Memory B cell (primary cell): ENCODE data around the gene C12orf42.

ENCODE experiments used
- ATAC-seq: fragments of 150-1000 bp; cut with Tn5 transposase; 2 replicates; pipeline ENCODE4 v1.10.0; 2021; ENCODE audit warnings: low read depth, mild to moderate bottlenecking, moderate library complexity
- DNase-seq, 2 donors: peaks; one replicate each; pipeline ENCODE4 v3.0.0; 2022; ENCODE audit warnings: low spot score in 2 of 2
- H3K27ac Mint-ChIP-seq: one replicate; pipeline ENCODE4 v1.8.0; 2022; ENCODE audit warnings: mild to moderate bottlenecking, moderate library complexity, mixed read lengths
- H3K27me3 Mint-ChIP-seq: one replicate; pipeline ENCODE4 v1.8.0; 2022; ENCODE audit warnings: mixed read lengths
- H3K36me3 Mint-ChIP-seq: one replicate; pipeline ENCODE4 v1.8.0; 2022; ENCODE audit warnings: mild to moderate bottlenecking, mixed read lengths
- H3K4me1 Mint-ChIP-seq: one replicate; pipeline ENCODE4 v1.8.0; 2022; ENCODE audit warnings: mixed read lengths
- H3K4me3 Mint-ChIP-seq: one replicate; pipeline ENCODE4 v1.8.0; 2022; ENCODE audit warnings: mild to moderate bottlenecking, moderate library complexity, mixed read lengths
- H3K9me3 Mint-ChIP-seq: one replicate; pipeline ENCODE4 v1.8.0; 2022; ENCODE audit warnings: mixed read lengths

The C12orf42 gene

GRCh38 chr12:103513875-103514274 lies 18.1 kb upstream of the C12orf42 start:
- Mint-ChIP-seq H3K27ac (peak overlapping the region; percentile 45), H3K9me3 (peaks cover 15% of the 10 kb centered on the region), H3K27me3 (no peaks in the 10 kb centered on the region), H3K36me3 (peaks cover 5% of the 10 kb centered on the region), H3K4me1 (peaks cover 6% of the 10 kb centered on the region), H3K4me3 (no peak overlapping the region)
- no peak for DNase-seq
- no peak for ATAC-seq

DNA sequence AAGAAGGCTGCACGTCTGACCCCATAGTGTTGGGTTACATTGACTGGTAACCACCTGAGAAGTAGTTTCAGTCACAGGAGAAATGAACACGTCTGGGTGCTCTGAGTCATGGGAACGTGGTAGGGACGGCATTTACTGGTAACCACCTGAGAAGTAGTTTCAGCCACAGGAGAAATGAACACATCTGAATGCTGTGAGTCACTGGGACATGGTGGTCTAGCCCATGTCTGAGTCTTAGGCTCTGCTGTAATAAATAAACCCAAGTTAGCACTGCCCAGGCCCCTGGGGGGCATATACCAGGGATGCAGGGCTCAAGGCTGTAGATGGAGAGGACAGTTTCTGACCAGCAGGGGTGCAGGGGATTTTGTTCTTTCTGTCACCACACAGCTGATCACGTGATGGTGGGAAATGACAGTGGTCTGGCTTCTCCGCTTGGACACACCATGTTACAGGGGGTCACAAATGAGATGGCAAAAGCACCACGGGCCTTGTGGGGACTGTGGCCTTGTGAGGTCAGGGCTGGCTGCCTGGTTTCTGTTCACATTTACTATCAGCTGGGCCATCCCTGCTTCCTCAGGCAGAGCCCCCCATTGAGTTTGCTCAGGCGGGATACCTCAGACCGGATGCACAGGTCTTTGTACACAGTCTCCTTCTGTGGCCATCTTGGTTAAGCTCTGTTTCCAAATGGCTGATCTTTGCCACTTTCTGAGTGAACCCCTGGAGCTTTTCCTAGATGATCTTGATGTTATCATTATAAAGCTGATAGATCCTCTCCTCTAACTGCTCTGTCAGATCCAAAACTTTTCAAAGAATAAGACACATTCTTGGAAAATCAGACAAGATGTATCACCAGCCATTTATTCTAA lies 9.8 kb upstream of the C12orf42 start:
- peak; percentile 55 for ATAC-seq
- H3K27ac Mint-ChIP-seq, result peak overlapping the region; percentile 24
- no peak overlapping the region for H3K4me3 Mint-ChIP-seq

GRCh38 chr12:103504606-103505005 lies 8.8 kb upstream of the C12orf42 start:
- Mint-ChIP-seq H3K4me3 (no peak overlapping the region), H3K4me1 (peaks cover 15% of the 10 kb centered on the region), H3K27me3 (no peaks in the 10 kb centered on the region), H3K27ac (no peak overlapping the region), H3K9me3 (no peaks in the 10 kb centered on the region), H3K36me3 (no peaks in the 10 kb centered on the region)
- no peak for ATAC-seq
- no peak for DNase-seq

More for the DNA sequence above, 9.8 kb upstream of the C12orf42 start:
- H3K36me3 Mint-ChIP-seq, result no peaks in the 10 kb centered on the region
- no peaks in the 10 kb centered on the region for H3K27me3 Mint-ChIP-seq
- H3K4me1 Mint-ChIP-seq, result peaks cover 13% of the 10 kb centered on the region
- no peak for DNase-seq
- H3K9me3 Mint-ChIP-seq, result no peaks in the 10 kb centered on the region

DNA sequence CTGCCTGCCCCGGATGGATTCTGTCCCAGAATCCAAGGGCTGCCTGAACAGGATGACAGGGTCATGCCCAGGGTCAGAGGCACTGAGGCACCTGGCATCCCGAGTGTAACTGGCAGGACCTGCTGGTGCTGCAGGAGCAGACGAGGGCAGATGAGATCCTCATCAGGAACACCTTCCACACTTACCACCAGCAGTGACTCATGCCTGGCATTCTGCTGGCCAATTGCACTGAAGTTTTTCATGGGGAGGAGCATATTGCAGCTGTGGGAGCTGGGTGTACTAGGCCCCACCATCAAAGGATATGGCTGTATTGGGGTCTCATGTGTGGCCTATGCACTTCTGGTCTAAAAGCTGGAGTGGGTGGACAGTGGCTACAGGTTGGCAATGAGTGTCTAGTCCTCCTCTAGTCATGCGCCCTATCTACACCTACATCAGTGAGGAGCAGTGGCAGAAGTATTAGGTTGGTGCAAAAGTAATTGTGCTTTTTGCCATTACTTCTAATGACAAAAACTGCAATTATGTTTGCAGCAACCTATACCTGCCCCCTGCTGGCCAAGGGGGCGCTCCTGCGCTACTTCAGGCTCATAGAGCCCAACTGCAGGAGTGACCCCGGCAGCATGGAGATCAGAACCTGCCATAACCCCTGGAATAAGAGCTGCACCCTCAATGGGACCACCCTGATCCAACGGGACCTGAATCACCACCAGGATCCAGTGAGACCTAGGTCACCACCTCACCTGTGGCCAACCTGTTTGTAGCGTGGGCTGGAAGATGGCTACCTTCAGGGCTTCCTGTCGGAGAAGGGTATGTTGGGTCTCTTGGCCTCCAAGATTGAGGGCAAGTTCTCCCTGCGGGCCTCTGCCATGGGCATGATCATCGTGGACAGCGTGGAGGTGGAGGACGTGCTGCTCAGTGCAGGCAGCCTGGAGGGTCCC lies 8.0 kb upstream of the C12orf42 start:
- no peaks in the 10 kb centered on the region for H3K27me3 Mint-ChIP-seq
- no peaks in the 10 kb centered on the region for H3K9me3 Mint-ChIP-seq
- peak; percentile 69 to 73 for DNase-seq
- no peak overlapping the region for H3K27ac Mint-ChIP-seq
- no peaks in the 10 kb centered on the region for H3K36me3 Mint-ChIP-seq
- ATAC-seq, result peak; percentile 88
- no peak overlapping the region for H3K4me3 Mint-ChIP-seq
- peaks cover 22% of the 10 kb centered on the region for H3K4me1 Mint-ChIP-seq

DNA sequence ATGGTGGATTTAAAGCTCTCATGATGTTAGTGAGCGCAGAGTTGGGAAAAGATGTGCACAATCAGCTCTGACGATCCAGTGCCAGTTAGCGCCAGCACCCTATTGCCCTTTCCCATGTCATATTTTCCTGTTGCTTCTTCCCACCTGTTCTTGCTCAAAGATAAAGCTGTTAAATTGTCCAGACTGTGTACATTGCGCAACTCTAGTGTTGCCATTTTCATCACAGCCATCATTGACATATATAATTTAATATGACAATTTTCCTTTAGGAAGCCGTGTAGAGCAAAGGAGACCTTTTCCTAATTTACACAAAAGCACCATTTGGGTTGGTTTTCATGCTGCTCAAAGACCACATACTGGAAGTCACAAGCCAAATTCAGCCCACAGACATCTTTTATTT lies 5.7 kb upstream of the C12orf42 start:
- H3K4me1 Mint-ChIP-seq, result peaks cover 22% of the 10 kb centered on the region

DNA sequence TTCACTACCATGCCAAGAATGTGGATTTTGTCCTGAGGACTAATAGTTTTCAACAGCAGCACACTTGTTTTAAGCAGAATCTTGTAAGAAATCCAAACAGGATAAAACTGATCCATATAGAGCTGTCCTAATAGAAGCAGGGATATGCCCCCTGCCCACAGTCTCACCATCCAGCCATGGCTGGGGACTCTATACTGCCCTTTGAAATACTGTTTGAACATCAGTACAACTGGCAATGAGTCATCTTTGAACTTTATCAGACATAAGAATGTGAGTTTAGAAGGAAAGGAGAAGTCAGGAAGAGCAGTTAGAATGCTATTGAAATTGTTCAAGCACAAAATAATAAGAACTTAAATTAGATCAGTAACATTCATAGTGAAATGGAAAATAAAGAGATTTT lies 3.8 kb upstream of the C12orf42 start:
- no peaks in the 10 kb centered on the region for H3K27me3 Mint-ChIP-seq
- no peak for DNase-seq
- no peak for ATAC-seq
- H3K9me3 Mint-ChIP-seq, result peaks cover 3% of the 10 kb centered on the region
- no peak overlapping the region for H3K27ac Mint-ChIP-seq
- no peak overlapping the region for H3K4me3 Mint-ChIP-seq
- no peaks in the 10 kb centered on the region for H3K36me3 Mint-ChIP-seq
- peaks cover 29% of the 10 kb centered on the region for H3K4me1 Mint-ChIP-seq

More for the DNA sequence above, 5.7 kb upstream of the C12orf42 start:
- Mint-ChIP-seq H3K4me3 (no peak overlapping the region), H3K36me3 (no peaks in the 10 kb centered on the region), H3K9me3 (peaks cover 3% of the 10 kb centered on the region), H3K27ac (peak overlapping the region; percentile 11), H3K27me3 (no peaks in the 10 kb centered on the region)
- ATAC-seq (no peak), DNase-seq (no peak)

DNA sequence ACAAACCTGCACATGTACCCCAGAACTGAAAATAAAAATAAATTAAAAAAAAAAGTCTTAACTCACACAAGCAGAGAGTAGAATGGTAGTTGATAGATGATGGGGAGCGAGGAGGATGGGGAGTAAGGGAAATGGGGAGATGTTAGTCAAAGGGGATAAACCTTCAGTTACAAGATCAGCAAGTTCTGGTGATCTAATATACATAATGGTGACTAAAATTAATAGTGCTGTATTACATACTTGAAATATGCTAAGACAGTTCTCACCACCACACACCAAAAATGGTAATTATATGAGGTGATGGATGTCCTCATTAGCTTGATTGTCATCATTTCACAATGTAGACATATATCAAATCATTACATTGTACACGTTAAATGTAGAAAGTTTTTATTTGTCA lies 3.2 kb upstream of the C12orf42 start:
- H3K4me1 Mint-ChIP-seq, result peaks cover 33% of the 10 kb centered on the region
- H3K9me3 Mint-ChIP-seq, result peaks cover 3% of the 10 kb centered on the region
- no peak overlapping the region for H3K27ac Mint-ChIP-seq
- H3K27me3 Mint-ChIP-seq, result no peaks in the 10 kb centered on the region
- DNase-seq, result no peak
- no peak overlapping the region for H3K4me3 Mint-ChIP-seq
- no peak for ATAC-seq
- no peaks in the 10 kb centered on the region for H3K36me3 Mint-ChIP-seq

DNA sequence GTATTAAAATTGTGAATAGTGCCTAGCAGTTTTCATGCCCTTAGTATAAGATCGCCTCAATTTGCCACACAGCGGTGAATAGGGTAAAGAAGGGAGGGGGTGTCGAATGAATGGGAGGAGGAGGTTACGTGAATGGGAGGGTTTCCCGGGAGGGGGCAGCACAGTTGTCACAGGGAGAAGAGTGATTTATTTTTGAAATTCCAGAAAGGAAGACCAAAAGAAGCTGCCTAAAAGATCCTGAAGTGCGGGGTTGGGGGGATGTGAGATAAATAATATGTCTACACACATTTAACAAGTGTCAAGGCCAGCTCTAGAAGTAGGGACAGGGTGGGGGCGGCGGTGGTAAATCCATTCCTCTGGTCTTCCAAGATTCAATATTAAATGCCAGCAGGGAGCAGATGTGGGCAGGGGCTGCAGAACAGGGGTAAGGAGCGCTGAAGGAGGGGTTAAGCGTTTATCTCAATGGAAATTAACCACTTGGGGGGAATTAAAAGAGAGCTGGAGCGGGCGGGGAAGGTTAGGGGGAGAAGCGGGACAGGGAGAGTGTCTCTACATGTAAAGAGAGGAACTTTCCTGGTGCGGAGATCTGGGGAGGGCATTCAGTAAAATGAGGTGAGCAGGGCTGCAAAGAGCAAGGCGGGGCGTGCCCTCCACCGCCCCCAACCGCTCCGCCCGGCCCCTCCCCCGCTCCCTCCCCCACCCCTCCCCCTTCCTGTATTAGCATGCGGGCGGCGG lies 867 bp downstream of the C12orf42 start:
- Mint-ChIP-seq H3K36me3 (no peaks in the 10 kb centered on the region), H3K4me3 (peak overlapping the region; percentile 93), H3K27ac (peak overlapping the region; percentile 84), H3K9me3 (peaks cover 3% of the 10 kb centered on the region), H3K27me3 (no peaks in the 10 kb centered on the region), H3K4me1 (peaks cover 24% of the 10 kb centered on the region)
- DNase-seq, result no peak
- ATAC-seq, result no peak

GRCh38 chr12:103494051-103494733 lies 1.6 kb downstream of the C12orf42 start:
- Mint-ChIP-seq H3K36me3 (no peaks in the 10 kb centered on the region), H3K4me1 (peaks cover 19% of the 10 kb centered on the region), H3K27me3 (no peaks in the 10 kb centered on the region), H3K27ac (peak overlapping the region; percentile 84), H3K9me3 (peaks cover 3% of the 10 kb centered on the region), H3K4me3 (peak overlapping the region; percentile 93)
- DNase-seq (no peak), ATAC-seq (no peak)

GRCh38 chr12:103493199-103493598 lies 2.6 kb downstream of the C12orf42 start:
- no peak overlapping the region for H3K27ac Mint-ChIP-seq
- H3K36me3 Mint-ChIP-seq, result peaks cover 4% of the 10 kb centered on the region
- H3K27me3 Mint-ChIP-seq, result no peaks in the 10 kb centered on the region
- H3K4me1 Mint-ChIP-seq, result peaks cover 16% of the 10 kb centered on the region
- no peak for DNase-seq
- no peak overlapping the region for H3K4me3 Mint-ChIP-seq
- H3K9me3 Mint-ChIP-seq, result peaks cover 5% of the 10 kb centered on the region
- ATAC-seq, result no peak

GRCh38 chr12:103482365-103482764 lies 13.4 kb downstream of the C12orf42 start:
- DNase-seq (no peak), ATAC-seq (no peak)
- H3K4me3 Mint-ChIP-seq, result peak overlapping the region; percentile 39
- H3K4me1 Mint-ChIP-seq, result peaks cover 5% of the 10 kb centered on the region
- peaks cover 4% of the 10 kb centered on the region for H3K9me3 Mint-ChIP-seq
- no peaks in the 10 kb centered on the region for H3K27me3 Mint-ChIP-seq
- no peak overlapping the region for H3K27ac Mint-ChIP-seq
- H3K36me3 Mint-ChIP-seq, result peaks cover 7% of the 10 kb centered on the region

DNA sequence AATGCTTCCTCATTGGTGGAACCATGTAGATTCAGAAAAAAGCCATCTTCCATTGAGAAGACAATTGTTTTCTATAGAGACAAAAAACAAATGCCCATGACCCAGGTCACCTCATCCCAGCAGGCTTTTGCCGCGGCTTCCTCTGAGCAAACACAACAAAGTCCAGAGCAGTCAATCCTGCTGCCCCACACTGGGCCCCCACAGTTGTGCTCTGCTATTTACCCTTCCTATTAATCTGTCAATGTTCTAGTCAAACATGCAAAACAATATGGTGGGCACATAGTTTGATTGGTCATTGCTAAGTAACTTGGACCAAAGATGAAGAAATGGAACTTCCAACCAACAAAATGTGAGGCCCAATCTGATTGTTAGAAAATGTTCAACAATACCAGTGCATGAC lies 20.7 kb downstream of the C12orf42 start:
- Mint-ChIP-seq H3K4me3 (no peak overlapping the region), H3K36me3 (peaks cover 2% of the 10 kb centered on the region), H3K4me1 (peaks cover 10% of the 10 kb centered on the region), H3K27me3 (no peaks in the 10 kb centered on the region), H3K9me3 (peaks cover 5% of the 10 kb centered on the region), H3K27ac (no peak overlapping the region)
- DNase-seq (no peak), ATAC-seq (no peak)

DNA sequence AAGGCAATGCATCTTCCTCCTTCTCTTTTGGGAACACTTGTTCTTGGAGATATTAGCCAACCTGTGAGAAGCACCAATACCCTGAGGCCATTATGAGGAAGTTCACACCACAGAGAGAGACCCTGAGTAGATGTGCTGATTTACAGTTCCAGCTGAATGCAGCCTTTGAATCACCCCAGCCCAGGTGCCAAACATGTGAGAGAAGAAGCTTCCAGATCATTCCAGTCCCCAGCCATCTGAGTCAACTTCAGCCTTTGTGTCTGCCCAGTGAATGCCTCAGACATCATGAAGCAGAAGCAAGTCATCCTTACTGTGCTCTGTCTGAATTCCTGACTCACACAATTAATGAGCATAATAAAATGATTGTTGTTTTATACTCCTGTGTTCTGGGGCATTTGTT lies 25.1 kb downstream of the C12orf42 start:
- no peaks in the 10 kb centered on the region for H3K27me3 Mint-ChIP-seq
- H3K4me1 Mint-ChIP-seq, result peaks cover 16% of the 10 kb centered on the region
- no peaks in the 10 kb centered on the region for H3K36me3 Mint-ChIP-seq
- peaks cover 5% of the 10 kb centered on the region for H3K9me3 Mint-ChIP-seq
- peak overlapping the region; percentile 17 for H3K27ac Mint-ChIP-seq
- no peak overlapping the region for H3K4me3 Mint-ChIP-seq
- DNase-seq (no peak), ATAC-seq (peak; percentile 90)
